Measurements from ENCODE around the gene NOP9.

NOP9 gene

DNA sequence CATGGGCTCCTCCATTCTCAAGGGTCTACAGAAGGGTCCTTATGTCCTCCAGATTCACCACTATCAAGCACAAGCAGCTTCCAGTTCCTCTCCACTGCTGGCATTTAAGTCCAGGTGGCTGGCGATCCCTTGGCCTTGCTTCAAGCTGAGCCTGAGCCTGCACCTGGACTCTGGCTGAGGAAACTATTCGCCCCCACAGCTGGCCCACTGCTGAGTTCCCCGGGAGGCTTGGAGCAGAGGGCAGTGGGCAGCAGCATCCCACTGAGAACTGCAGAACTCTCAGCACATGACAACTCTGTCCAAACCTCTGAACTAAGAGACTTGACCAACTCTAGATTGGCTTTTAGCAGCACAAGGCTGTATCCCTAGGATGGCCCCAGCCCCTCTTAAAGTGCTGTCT lies 16.9 kb upstream of the NOP9 start:
- FAIRE-seq (no peak), DNase-seq (ENCODE audit: low spot score) (no peak)

DNA sequence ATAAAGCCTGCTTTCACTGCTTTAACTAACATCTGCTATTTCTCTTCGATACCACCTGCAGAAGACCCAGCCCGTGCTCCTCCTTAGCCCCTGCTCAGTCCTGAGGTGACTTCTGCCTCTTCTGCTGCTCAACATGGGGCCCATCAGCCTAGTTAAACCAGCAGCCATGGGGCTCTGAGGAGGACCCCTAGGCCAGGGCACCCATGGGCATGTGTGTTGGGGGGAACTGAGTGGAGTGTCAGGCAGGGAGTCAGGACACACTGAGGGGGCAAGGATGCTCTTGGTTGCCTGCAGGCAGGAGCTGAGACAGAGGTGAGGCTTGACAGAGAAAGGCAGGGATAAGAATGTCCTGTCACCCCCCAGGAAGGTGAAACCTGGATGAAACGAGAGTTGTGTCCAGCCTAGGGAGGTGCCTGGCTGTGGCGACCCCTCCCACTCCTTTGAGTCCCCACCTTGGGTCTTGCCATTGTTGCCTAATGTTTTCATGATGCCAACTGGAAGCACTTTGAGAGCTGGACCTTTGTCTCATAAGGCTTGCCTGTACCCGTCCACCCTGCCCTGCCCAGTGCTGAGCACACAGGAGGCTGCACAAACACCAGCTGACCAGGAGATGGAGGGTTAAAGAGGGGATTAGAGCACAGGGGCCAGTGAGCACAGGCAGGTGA lies 15.7 kb upstream of the NOP9 start:
- no peak for FAIRE-seq
- DNase-seq (ENCODE audit: low spot score): no peak

GRCh38 chr14:24284501-24285035 lies 15.1 kb upstream of the NOP9 start:
- FAIRE-seq: no peak
- DNase-seq (ENCODE audit: low spot score): no peak

DNA sequence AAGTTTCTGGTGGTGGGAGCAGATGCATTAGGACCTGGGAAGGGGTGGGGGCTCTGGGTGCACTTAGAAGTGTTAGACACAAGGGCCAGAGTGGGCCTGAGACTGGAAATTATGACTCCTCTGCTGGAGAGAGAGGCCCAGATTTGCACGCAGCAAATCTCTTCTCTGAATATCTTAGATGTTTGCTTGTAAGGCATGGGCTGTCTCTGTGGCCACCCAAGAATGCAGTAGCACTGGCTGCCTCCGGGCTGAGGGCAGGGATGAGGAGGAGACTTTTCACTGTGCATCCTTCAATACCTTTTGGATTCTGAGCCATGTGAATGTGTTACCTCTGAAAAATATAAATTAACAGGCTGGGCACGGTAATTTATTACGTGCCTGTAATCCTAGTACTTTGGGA lies 14.3 kb upstream of the NOP9 start:
- no peak for FAIRE-seq
- no peak for DNase-seq (ENCODE audit: low spot score)

DNA sequence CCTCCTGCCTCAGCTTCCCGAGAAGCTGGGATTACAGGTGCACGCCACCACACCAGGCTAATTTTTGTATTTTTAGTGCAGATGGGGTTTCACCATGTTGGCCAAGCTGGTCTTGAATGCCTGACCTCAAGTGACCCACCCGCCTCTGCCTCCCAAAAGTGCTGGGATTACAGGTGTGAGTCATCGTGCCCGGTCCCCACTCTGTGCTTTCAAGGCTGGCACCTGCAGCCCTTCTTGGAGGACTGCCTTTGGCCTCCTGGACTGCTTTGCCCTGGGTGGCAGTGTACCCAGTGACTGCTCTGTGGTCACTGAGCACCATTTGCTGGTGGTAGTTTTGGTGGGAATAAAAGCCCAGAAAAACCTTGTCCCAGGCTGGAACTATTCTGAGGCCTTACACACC lies 12.7 kb upstream of the NOP9 start:
- FAIRE-seq: no peak
- DNase-seq (ENCODE audit: low spot score): no peak

- DNase-seq (ENCODE audit: low spot score): no peak
- FAIRE-seq: no peak
Measured at GRCh38 chr14:24289649-24290280, 9.9 kb upstream of the NOP9 start.

DNA sequence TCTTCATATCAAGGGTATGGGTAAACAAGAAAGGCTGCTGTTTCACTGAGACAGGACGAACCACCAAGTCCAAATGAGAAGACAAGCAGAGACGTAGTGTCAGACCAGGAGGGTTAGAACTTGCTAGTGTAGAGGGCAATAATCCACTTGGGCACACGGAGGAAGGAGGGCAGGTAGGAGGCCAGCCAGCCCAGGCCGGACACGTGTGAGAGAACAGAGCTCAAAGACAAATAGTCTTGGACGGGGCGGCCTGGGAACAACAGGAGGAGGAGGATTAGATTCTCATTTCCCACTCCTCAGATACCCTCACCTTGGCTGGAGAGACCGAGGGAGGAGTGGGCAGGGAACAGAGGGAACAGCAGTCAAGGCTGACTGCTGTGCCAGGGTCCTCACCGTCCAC lies 8.9 kb upstream of the NOP9 start:
- DNase-seq (ENCODE audit: low spot score) (no peak), FAIRE-seq (no peak)

GRCh38 chr14:24291446-24292117 lies 8.1 kb upstream of the NOP9 start:
- no peak for FAIRE-seq

DNA sequence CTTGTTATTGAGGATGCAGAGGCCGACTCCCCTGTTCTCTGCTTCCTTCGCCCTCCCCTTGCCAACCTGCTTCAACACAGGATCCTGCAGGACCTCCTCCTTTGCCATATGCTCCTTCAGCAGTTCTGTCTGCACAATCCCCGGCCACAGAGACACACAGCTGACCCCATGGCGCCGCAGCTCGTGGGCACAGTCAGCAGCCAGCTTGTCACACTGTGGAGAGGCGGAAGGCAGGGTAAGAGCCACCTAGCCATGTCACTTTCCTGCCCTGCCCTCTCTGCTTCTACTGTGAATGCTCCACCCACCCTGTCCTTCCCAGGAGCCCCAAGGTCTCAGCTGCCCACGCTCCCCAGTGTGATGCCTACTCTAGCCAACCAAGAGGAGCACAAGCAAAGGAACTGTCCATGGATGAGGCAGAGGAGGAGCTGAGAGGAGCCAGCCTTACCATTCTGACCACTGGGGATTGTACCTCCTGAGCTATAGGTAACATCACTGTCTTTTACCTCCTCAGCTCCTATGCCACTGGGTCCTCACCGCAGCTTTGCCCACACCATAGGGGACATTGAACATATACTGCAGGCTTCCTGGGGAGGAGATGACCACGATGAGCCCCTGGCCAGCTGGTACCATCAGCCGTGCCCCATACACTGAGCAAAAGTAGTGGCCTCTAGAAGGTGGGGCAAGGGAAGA lies 7.4 kb upstream of the NOP9 start:
- no peak for FAIRE-seq
- no peak for DNase-seq (ENCODE audit: low spot score)

More at GRCh38 chr14:24291446-24292117, 8.1 kb upstream of the NOP9 start:
- DNase-seq (ENCODE audit: low spot score): no peak

- FAIRE-seq (no peak), DNase-seq (ENCODE audit: low spot score) (no peak)
Measured at GRCh38 chr14:24293525-24293924, 6.1 kb upstream of the NOP9 start.

DNA sequence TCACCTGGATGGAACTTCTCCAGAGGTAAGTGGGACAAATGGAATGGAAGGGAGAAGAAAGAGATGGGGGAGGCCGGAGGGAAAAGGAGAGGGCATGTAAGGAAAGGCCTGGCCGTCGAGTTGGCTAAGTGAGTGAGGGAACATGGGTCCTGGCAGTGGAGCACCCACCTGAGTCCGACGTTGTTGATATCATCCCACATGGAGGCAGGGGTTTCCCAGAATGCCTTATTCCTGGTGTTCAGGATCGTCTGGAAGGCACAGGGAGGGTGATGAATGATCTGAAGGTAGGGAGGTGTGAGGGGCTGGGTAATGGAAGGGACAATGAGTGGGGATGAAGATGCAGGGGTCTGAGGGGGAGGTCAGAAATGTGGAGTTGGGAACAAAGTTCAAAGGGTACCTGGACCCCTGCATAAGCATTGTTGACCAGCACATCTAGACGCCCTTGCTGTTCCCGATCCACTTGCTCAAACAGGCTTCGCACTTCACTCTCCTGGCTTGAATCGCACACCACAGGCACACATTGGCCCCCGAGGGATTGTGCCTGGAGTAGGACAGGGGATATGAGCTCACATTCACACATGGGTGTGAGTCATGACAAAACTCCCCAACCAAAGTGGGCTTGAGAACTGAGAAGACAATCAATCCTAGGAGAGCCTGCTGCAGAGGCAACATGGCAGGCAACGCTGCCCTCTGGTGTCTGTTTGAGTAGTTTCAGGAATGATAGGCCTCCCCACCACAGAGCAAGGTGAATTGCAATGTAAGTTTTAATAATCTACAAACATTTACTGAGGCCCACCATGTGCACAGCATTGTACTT lies 3.1 kb upstream of the NOP9 start:
- DNase-seq (ENCODE audit: low spot score): peak; percentile 75
- no peak for FAIRE-seq

GRCh38 chr14:24297190-24297964 lies 2.3 kb upstream of the NOP9 start:
- FAIRE-seq (no peak), DNase-seq (ENCODE audit: low spot score) (peak; percentile 32)

GRCh38 chr14:24298892-24299254 lies 777 bp upstream of the NOP9 start:
- FAIRE-seq (no peak), DNase-seq (ENCODE audit: low spot score) (peak; percentile 65)

GRCh38 chr14:24300326-24300980 lies 803 bp downstream of the NOP9 start:
- FAIRE-seq (no peak), DNase-seq (ENCODE audit: low spot score) (no peak)

DNA sequence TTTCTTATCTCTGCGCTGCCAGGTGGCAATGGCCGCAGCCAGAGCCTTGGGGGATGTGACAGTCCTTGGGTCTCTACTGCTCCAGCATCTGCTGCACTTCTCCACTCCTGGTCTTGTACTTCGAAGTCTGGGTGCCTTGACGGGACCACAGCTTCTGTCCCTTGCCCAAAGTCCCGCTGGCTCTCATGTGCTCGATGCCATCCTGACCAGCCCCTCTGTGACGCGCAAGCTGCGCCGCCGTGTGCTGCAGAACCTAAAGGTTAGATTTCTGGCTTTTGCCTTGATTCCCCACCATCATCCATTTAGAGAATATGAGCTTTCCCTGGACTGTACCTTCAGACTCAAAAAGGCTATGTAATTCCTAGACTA lies 4.4 kb downstream of the NOP9 start:
- no peak for FAIRE-seq
- no peak for DNase-seq (ENCODE audit: low spot score)

DNA sequence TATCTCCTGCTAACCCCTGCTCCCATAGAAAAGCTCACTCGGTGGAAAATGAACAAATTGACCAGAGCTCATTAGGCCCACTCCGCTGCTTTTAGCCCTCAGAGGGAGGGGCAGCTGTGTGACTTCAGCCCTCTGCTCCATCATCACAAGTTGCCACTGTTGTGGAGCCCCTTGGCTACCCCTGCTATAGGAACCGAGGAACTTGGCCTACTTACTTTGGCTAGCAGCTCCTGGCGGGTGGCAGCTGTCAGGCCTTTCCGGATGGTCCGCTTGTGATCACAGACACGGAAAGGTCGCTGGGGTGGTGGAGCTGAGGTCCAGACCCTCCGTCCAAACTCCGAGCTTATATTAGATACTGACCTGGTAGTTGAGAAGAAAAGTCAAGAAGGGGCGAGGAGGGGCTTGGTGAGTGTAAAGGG lies 7.5 kb downstream of the NOP9 start:
- FAIRE-seq (no peak), DNase-seq (ENCODE audit: low spot score) (no peak)

DNA sequence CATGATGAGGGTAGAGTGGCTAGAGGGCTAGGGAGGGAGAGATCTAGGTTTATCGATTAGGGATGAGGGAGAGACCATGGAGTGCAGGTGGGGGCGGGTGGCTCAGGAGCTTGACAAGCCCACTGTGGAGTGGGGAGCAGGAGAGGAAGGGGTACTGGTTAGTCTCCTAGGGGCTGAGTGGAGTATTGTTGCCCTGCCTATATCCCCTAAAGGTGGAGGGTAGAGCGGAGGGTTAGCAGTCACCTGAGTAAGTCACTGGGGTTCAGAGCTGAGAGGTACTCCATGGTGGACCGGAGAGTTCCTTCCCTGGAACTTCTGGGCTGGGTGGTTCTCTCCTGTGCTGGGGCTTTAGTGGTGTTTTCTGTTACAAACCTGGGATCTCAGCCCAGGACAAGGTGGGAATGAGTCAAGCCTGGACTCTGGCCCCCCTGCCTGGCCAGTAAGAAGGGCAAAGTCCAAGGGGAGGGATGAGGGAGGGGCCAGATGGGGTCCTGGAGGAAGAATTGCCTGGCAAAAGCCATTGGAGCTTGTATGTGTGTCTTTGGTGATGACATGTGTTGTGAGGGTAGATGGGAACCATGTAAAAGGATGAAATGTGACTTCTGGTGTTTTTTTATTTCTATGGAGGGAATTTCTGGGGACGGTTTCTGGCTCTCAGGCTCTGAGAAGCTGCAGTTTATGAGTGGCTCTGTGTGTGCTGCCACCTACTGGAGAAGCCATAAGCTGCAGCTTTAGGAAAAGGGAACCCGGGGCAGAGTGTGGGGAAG lies 8.1 kb downstream of the NOP9 start, which contains the start of gene CIDEB:
Gene CIDEB (minus strand): TSS at position 403 of the 767 bp plus-strand sequence. CDS start 119 bp downstream, at position 284.
- no peak for FAIRE-seq

DNA sequence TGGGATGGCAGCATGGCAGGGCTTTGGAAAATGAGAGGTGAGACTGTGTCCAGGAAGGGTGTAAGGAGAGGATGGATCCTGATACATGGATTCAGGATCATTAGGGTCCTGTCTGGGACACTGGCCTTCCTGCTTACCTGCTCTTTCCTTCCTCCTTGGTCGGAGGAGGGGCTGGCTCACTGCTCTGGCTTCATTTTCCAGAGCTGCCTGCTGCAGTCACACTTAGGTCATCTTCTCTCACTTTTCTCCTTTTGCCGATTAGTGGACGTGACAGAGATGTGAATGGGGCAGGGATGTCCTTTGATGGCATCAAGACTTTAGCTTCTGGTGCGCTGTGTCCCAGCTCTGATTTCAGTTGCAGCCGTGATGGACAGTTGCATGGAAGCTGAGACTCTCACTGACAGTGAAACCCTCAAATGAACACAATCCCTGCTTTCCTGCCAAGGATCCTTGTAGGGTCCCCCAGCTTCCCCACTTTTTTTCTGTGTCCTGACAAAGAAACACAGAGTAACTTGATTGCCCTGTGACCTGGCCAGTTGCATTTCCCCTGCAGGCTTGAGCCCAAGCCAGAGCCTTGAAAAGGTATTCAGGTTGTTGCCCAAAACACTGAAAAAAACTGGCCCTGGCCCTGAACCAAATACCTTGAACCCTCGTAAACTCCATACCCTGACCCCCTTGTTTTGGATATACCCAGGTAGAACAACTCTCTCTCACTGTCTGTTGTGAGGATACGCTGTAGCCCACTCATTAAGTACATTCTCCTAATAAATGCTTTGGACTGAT lies 8.9 kb downstream of the NOP9 start:
- no peak for DNase-seq (ENCODE audit: low spot score)
- no peak for FAIRE-seq

More for the DNA sequence above, 8.1 kb downstream of the NOP9 start, which contains the start of gene CIDEB:
- peak; percentile 73 for DNase-seq (ENCODE audit: low spot score)
